HG02870 (cell line): ENCODE results near the gene SULT1C3.
"Not testable (repeated sequence)": the region's sequence is repeated elsewhere in the genome, so short reads cannot be mapped to it uniquely, and the experiment has no call there.

Experiments
- ATAC-seq: cut with Tn5 transposase; IDR thresholded peaks from one replicate; pipeline ENCODE4 v1.9.1; 2021; ENCODE audit warnings: mild to moderate bottlenecking, moderate library complexity; ENCODE audit not compliant: unreplicated experiment

The SULT1C3 gene

DNA sequence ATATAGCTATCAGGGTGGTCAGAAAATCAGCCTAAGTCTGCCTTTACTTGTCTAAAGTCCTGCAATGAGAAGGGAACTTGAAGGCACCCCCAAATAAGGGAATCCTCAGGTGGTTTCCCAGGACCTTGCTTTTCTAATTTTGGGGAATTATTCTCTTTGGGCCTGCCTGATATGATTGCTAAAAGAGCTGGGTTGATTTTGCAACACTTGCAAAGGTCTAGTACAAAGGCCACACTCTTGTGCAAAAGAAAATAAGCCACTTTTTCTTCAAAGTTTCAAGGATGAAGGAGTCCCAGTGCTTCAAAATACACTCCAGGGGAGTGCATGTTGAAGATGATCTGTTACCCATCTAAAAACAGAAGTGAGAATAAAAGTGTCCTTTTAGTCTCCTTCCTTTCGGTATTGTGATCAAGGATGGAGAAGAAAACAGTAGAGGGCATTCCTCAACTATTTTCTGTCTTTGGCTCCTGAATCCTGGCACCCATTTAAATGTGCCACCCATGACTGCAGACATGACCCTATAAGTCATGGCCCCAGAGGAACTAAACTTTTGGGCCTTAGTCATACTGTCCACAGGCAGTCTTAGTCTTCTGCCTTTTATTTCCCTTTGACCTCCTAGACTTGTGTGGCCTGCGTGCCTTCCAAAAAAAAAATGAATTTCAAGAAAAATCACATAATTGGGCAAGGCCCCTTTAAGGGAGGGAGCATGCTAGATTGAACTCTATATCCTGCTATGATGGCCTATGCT is 5.1 kb downstream of the SULT1C3 start:
- ATAC-seq = no peak

DNA sequence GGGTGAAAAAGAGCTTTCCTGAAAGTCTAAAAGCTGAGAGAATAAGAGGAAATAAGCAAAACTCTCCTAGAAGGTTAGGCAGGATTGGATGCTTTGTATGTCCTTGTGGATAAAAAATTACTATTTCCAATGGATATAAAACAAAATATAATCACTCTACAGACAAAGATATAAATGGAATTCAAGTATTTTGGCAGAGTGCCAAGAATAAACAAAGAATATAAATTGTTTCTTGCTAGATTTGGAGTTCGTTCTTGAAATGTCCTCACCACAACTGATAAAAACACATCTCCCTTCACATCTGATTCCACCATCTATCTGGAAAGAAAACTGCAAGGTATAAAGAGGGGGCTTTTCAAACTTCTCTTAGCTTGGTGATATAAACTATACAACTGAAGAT is 13.3 kb downstream of the SULT1C3 start:
- ATAC-seq = no peak

DNA sequence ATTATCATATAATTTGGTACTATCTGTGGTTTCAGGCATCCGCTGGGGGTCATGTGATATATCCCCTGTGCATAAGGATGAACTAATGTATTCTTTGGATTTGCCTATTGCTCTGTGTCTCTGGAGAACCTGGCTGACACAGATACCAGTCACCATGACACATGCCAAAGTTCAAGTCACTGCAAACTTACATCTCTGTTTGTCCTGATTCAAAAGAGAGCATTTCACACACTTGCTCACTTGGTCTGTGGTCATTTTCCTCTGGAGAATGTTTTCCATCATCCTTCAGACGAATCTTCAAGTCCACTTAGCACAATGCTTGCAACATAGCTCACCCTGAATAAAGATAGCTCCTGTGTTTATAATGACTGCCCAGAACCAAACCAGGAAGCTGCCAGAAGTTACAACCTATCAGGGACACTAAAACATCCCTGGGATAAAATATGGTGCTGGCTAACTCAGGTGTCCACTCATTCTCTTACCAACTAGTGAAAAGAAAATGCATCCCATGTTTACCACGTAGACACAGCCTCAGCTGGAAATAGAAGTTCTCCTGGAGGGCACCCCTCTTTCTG is 18.1 kb downstream of the SULT1C3 start:
- ATAC-seq = no peak

DNA sequence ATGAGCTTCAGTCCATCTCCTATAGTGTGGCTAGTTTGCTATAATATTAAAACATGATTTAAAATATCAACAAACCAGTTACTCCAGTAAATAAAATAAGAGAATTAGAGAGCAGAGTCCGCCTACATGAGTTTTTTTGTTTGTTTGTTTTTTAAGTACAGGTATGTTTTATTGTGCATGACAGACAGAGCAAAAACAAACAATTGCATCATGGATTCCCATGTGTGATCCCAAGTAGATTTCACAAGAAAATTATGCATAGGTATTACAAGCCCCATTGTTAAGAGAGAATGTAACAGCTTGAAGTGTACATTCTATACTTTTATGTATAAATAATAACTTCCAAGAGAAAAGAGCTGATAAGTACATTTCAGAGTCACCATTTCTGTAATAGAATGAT is 21.0 kb downstream of the SULT1C3 start:
- no peak for ATAC-seq

DNA sequence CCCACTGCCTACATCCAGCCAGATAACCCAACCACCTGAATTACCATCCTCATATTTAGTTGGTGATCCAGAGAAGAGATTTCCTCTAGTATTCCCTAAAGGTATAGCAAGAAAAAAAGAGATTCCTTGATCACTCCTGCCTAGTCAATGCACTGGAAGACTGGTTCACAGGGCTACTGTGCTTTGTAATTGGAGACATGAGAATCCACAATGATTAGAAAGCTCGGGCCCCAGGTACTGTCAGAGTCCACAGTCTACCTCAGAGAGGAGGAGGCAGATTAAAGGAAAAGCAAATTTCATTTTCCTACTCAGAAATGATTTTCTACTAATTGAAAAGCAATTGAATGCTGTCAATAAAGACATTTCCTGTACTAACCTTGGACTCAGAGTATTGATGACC is 22.3 kb downstream of the SULT1C3 start:
- ATAC-seq = no peak

DNA sequence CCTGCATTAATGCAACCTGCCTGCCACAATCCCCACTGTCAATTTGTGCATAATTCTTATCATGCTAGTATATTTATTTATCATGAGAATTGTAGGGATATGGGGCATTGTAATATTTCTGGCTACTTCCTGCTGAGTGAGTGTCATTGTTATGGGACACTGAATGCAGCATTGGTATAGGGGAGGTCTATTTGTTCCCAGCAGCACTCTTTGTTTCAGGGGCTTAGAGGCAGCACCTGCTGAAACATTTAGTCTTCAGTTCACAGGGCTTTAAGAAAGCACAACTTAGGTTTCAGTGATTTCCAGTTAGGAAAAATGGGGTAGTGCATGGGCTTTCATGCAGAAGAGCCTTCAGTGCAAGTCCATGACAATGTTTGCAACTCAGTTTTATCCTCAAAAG is 23.6 kb downstream of the SULT1C3 start:
- no peak for ATAC-seq

DNA sequence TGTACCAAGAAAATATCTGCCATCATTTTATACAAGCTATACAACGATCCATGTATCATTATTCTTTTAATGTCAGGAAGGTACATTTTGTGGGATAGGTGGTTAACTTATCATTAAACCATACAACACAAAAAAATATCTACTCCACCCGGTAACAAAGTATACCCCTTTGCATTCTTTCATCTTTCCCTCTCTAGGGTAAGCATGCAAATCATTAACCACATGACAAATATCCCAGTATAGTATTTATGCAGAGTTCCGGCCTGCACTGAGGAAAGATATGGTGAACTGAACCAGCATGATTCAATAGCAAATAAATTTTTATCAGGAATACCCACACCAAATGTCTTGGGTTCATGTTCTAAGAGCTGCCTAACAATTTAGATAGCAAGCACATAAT is 26.4 kb downstream of the SULT1C3 start:
- ATAC-seq = no peak

DNA sequence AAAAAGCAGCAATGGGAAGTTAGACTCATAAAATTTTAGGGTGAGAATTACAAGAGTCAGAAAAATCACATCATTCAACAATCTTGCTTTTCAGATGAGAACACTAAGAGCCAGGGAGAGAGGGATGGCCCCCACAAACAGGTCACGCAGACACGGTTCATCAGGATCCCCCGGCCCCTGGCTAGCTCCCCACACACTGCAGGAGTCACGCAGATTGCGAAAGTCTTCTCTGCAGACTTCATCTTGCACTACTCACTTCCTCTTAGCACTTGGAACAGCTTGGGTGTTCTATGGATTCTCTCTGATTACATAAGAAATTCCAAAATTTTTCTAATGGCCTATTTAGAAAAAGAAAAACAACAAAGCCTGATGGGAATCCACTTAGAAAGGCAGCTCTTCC is 27.3 kb downstream of the SULT1C3 start:
- no peak for ATAC-seq

DNA sequence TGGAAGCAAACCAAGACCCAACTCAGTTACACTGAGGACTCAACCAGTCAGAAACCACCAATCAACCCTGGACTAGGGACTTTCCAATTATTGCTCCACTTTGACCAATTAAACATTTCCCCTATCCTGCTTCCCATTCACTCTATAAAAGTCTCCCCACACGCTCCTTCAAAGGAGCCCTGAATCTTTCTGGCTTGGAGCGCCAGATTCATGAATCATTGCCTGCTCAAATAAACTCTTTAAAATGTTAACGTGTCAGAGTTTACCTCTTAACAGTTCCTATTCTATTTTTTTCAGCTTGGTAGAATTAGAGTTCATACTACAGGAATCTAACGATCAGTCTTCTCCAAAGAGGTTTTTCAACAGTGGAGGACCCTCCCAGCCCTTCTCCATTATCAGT is 28.2 kb downstream of the SULT1C3 start:
- ATAC-seq = no peak

DNA sequence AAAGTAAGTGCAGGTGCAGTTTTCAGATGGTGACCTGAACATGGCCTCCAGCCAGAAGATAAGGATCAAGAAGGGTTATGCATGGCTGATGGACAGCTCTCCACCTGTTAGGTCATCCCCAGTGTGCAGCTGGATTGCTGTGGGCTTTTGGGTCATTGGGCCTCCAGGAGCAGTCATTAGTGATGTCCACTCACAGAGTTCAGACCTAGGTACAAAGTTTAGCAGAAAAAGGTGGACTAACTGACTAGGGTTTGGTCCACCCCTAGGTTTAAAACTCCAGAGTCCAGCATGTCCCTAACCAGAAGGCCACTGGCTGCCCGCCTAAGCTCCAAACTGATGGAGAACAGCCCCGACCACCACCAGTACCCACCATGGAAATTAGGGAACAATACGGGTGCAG is 30.6 kb downstream of the SULT1C3 start:
- ATAC-seq = no peak

DNA sequence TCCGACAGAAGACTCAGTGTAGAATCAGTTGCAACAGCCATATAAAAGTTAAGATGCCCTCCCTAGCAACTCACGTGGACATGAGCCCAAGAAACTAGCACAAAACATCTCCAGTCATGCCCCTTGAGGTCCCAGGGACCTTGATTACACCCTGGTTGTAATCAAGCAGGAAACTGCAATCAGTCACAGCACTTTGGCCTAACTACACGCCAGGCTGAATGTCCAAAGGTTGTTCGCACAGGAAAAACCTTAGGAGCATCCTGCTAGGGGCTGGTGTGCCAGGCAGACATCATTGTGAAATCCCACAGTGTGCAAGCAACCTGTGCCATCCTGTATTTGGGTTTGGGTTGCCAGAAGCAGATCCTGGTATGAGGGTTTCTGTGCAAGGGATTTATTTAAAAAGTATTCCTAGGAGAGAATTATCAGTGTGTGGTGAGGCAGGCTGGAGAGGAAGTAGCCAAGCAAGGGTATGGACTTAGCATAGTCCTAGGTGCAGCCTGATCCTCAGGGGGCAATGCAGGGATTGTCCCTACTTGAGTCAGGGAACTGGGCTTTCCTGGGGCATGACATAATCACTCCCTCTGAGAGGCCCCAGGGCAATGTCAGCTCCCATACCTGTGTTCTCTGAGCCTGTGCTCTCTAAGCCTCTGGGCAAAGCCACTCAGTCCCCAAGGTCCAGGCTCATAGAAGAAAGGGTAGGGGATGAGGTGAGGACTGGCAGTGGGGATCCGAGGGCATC is 31.2 kb downstream of the SULT1C3 start:
- ATAC-seq = no peak

DNA sequence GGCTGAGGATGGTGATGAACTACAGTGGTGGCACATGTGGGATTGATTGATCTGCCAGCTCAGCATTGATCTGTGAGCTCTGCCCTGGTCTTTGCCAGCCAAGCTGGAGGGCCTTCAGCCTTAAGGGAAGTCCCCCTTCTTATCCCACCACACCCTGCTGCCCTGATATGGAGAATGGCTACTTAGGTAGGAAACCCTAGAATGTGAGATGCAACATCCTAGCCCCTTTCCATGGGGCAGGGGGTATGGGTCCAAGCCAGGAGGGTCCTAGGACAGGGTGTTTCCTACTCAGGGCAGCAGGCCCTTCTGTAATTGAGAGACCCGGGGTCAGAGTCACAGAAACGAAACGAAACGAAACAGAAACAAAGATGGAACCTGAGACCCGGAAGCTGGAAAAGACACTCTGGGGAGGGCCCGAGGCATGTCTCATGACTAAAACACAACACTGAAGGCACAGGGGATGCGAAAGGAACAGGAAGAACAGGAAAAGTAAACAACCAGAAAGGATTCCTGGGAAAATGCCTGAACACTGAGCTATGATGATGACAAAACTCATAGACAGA is 32.0 kb downstream of the SULT1C3 start:
- ATAC-seq = no peak

DNA sequence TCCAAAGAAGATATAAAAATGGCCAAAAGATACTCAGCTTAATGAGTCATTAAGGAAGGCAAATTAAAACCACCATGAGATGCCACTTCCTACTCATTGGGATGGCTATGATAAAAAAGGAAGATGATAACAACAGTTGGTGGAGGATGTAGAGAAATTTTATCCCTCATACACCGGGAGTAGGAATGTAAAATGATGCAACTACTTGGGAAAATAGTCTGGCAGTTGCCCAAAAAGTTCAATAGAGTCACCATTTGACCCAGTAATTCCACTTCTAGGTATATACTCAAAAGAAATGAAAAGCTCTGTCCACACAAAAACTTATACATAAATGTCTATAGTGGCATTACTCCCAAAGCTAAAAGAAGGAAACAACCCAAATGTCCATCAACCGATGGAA is 38.9 kb downstream of the SULT1C3 start:
- ATAC-seq = no peak

DNA sequence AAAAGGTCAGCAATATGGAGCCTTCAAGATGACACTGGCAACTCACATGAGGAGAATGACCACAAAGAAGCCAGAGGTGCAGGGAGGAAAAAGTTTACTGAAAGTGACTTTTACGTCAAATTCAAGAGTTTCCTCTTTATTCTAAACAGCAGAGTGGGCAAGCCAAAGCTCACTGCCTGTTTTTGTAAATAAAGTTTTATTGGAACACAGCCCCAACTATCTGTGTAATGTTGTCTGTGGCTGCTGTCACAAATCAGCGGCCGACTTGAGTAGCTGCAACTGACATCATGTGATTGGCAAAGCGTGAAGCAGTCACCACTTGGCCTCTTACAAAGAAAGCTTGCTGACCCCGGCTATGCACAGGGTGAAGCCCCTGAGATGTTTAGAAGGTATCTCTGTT is 39.7 kb downstream of the SULT1C3 start:
- ATAC-seq = no peak

DNA sequence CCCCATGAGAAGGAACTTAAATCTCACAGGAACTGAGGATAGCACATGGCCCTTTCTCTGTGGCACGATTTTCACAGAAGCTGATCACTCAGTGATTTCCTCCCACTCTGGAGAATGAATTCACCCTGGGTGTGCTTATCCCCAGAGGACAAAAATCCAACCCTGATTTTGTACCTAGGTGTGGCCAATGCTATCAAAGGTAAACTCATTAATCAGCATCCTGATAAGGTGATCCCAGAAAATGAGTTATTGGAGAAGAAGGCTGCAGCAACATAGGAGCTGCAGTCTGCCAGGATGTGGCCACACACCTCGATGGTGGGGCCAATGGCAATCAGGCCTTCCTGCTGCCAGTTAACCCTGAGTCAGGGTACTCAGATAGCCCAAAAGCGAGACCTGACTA is 40.7 kb downstream of the SULT1C3 start:
- ATAC-seq = no peak

DNA sequence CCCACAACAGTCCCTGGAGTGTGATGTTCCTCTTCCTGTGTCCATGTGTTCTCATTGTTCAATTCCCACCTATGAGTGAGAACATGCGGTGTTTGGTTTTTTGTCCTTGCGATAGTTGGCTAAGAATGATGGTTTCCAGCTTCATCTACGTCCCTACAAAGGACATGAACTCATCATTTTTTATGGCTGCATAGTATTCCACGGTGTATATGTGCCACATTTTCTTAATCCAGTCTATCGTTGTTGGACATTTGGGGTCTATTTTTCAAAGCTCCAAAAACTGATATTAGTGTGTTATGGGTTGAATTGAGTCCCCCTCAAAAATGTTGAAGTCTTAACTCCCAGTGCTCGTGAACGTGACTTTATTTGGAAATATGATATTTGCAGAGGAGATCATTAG is 44.8 kb downstream of the SULT1C3 start:
- ATAC-seq = not testable (repeated sequence)

DNA sequence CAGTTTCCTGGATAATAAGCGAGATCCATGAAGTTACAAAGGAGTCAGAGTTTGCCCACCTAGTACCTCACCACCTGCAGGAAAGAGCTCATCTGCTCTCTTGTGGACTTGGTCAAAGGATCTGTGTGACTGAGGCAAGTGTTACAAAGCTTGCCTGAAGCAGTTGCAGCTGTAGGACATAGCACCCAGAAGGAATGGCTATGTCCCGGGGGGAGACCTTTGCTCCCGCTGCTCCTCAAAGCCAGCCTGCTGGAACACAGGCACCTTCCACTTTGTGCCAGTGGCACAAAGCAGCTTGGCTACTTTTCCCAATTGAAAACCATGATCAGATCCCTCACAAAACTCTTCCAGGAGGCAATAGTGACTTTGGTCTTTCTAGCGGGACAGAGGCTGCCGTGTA is 45.8 kb downstream of the SULT1C3 start:
- ATAC-seq = no peak

DNA sequence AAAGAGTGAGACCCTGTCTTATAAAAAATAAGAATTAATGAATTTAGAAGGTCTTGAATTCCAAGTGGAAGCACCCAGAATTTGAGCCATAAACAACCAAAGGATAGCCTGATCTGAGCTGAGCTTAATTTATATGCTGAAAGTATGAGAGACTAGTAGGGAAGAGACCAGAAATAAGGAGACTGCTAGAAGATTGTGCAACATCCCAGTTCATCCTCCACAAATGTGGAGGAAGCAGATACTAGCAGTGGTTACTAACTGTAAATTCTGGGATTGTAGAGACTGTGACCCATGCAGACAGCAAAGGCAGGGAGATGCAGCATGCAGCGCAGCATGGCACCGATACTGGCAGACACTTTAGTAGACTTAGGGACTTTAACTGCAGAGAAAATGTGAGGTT is 47.4 kb downstream of the SULT1C3 start:
- no peak for ATAC-seq

DNA sequence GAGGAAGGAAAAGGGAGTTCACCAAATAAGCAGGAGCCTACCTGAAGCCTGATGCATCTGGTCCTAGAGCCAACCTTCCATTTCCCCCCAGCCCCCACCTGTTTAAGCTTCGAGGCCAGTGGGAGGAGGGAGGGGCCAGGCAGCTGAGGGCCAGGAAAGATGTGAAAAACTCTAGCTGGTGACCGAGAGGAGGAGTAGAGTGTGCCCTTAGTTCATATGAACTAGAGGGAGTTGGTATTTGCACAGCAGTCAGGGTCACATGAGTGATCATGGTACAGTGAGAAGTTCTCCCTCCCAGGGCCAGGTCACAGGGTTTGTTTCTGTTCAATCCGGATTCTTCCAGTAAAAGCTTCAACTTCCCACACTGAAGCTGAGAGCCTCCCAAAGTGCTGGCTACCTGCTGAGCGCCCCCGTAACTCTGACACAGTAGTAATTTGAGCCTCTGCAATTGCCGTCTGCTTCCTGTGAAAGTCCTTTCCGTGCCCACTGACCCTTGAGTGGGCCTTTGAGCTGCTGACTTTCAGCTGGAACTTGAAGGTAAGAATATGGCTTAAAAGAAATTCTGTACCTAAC is 48.9 kb downstream of the SULT1C3 start, which contains the start of gene SULT1C2:
SULT1C2 (plus strand) TSS at position 362 of the 573 bp plus-strand sequence. CDS start 4,773 bp downstream, outside the sequence.
- no peak for ATAC-seq

DNA sequence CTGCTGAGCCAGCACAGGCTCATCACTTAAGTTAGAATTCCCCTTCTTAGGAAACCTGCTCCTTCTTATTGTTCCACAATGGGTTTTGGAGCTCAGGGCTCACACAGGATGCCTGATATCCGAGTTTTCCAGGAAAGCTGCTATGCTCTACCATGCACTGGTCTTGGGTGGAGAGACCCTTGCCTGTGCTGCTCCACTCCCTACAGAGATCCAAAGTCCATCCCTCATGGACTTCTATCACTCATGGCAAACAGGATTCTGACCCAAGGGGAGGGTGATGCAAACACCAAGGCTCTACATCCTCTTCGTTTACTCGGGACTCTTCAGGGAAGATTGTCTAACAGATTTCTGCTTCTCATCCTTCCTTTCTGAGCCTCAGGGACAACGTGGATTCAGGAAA is 54.1 kb downstream of the SULT1C3 start:
- ATAC-seq = no peak

DNA sequence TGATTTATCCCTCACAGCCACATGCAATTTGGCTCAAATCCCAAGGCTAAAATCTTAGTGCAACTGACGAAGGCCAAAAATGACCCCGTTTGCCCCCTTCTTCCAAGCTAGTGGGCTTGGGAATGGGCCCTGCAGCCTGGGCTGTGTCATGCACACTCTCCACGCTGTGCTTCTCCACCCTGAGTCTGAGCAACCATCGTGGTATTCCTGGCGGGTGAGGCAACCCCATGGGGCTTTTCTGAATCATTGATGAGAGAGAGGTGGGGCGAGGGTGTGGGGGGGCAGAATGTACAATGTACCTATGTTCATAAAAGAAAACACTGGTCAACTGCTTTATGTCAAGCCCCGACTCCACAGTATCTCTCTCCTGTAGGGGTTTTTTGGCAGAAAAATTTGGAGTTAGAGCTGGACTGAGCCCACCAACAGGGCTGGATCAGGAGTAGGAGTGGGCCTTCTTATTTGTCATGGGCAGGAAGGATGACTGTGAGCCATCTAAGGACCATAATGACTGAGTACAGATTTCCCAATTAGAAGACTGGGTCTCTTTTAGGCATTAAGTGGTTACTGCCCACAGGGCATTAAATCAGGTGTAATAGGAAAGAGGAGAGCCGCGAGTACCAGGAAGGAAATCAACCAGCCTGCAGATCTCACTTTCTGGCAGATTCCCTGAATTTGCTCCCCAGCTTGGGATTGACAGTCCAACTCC is 57.8 kb downstream of the SULT1C3 start:
- ATAC-seq = no peak
